Measurements from ENCODE around the gene DEGS2. TPM values are rescaled to one million over a fixed set of nuclear protein-coding genes. Genes with fewer than 3 reads are reported as not detected.

DEGS2 gene
- total RNA-seq, 1 donor = not detected

GRCh38 chr14:100111931-100112704 lies 47.3 kb downstream of the DEGS2 start:
- TF ChIP-seq, protein P1, sequence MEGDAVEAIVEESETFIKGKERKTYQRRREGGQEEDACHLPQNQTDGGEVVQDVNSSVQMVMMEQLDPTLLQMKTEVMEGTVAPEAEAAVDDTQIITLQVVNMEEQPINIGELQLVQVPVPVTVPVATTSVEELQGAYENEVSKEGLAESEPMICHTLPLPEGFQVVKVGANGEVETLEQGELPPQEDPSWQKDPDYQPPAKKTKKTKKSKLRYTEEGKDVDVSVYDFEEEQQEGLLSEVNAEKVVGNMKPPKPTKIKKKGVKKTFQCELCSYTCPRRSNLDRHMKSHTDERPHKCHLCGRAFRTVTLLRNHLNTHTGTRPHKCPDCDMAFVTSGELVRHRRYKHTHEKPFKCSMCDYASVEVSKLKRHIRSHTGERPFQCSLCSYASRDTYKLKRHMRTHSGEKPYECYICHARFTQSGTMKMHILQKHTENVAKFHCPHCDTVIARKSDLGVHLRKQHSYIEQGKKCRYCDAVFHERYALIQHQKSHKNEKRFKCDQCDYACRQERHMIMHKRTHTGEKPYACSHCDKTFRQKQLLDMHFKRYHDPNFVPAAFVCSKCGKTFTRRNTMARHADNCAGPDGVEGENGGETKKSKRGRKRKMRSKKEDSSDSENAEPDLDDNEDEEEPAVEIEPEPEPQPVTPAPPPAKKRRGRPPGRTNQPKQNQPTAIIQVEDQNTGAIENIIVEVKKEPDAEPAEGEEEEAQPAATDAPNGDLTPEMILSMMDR (IDR thresholded peaks at IDR 0.05; ENCODE audit: insufficient read depth, low read length) = no peak

DNA sequence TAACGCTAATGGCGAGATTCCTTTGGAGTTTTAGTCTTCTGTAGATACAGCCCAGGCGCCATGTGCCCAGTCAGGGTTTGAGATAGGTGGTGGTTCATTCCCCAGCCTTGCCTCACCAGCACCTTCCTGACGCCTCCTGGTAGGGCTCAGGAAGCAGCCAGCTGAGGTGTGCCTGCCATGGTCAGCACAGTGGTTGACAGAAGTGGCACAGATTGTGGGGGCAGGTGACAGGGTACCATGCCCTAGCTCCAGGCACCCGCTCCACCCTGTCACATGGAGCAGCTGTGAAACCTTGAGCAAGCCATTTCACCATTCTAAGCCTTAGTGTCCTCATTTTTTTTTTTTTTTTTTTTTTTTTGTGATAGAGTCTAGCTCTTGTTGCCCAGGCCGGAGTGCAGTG lies 48.6 kb downstream of the DEGS2 start:
- no peak for DNase-seq (ENCODE audit: low read depth)
- H3K4me3 ChIP-seq (ENCODE audit: low read depth, low read length) = no peak overlapping the region
- TF ChIP-seq, protein P1 (IDR thresholded peaks at IDR 0.05; ENCODE audit: insufficient read depth, low read length) = no peak

More at GRCh38 chr14:100111931-100112704, 47.3 kb downstream of the DEGS2 start:
- peak; percentile 25 for DNase-seq (ENCODE audit: low read depth)
- no peak overlapping the region for H3K4me3 ChIP-seq (ENCODE audit: low read depth, low read length)

GRCh38 chr14:100109594-100109955 lies 49.9 kb downstream of the DEGS2 start:
- DNase-seq (ENCODE audit: low read depth) = no peak
- H3K4me3 ChIP-seq (ENCODE audit: low read depth, low read length) = no peak overlapping the region
- TF ChIP-seq, protein P1 (IDR thresholded peaks at IDR 0.05; ENCODE audit: insufficient read depth, low read length) = no peak

- H3K4me3 ChIP-seq (ENCODE audit: low read depth, low read length) = no peak overlapping the region
- DNase-seq (ENCODE audit: low read depth) = peak; percentile 59
- TF ChIP-seq, protein P1 (IDR thresholded peaks at IDR 0.05; ENCODE audit: insufficient read depth, low read length) = no peak
Measured at GRCh38 chr14:100108840-100109593, 50.4 kb downstream of the DEGS2 start.

DNA sequence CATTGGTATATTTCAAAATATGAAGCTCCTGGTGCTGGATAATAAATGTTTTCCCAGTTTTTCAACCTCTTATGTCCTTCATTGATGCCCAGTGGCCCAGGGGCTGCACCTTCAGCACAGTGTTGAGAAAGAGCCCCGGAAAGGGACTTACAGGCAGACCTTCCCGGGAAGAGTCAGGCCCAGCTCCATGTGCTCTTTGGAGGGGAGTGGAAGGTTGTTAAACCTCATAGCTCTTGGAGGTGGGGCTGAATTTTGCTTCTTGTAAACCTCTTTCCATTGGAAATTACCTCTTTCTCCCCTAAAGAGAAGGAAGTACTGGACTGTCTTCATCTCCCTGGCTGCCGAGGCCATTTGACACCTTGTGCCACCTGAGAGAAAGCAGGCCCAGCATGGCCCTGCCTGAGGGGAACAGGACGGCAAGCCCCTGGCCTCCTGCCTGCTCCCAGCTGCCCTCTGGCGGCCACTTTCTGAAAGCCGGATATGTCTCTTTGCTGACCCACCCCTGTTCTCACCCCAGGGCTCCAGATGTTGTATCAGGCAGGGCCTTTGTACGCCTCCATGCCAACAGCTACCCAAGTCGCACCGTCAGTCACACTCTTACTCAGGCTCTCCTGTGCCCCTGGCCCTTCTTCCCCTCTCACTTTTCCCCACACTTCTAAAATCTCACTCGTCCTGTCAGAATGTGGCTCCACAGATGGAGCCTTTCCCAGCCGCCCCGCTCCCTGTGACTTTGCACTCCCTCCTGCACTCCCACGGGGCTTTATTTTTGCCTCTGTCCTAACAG lies 51.2 kb downstream of the DEGS2 start:
- peak; percentile 73 for DNase-seq (ENCODE audit: low read depth)
- TF ChIP-seq, protein P1 (IDR thresholded peaks at IDR 0.05; ENCODE audit: insufficient read depth, low read length) = peak; percentile 91
- H3K4me3 ChIP-seq (ENCODE audit: low read depth, low read length) = no peak overlapping the region

GRCh38 chr14:100107236-100107635 lies 52.2 kb downstream of the DEGS2 start:
- DNase-seq (ENCODE audit: low read depth) = no peak
- TF ChIP-seq, protein P1 (IDR thresholded peaks at IDR 0.05; ENCODE audit: insufficient read depth, low read length) = no peak
- no peak overlapping the region for H3K4me3 ChIP-seq (ENCODE audit: low read depth, low read length)

Measured in fibroblast of the aortic adventitia (primary cell).